K562 (cell line): ENCODE data around the gene LTBP1. TPM values are rescaled to one million over a fixed set of nuclear protein-coding genes. Genes with fewer than 3 reads are reported as not detected.

Source experiments
- ATAC-seq: fragments of 200-7000 bp; cut with Tn5 transposase; 3 replicates; pipeline ENCODE4 v1.9.1; 2020; ENCODE audit warnings: moderate library complexity
- BruUV-seq: library from RNA; stranded (reverse); fragments of 400-500 nt; replicated peaks from 2 replicates; lab custom pipeline; 2021; lab: Mats Ljungman, UMichigan
- CTCF ChIA-PET: fragments of 300-600 bp; formaldehyde crosslinking; extraction: SDS; loops from one replicate; lab custom pipeline; 2021; ENCODE audit warnings: low intra/inter-chr PET ratio; lab: Yijun Ruan, JAX
- POLR2A ChIA-PET: fragments of 300-600, 350-650 bp; sonication (Branson Sonifier 250); formaldehyde crosslinking; extraction: SDS; loops from one replicate; lab custom pipeline; 2021; ENCODE audit warnings: antibody characterized with exemption, inconsistent platforms; lab: Yijun Ruan, JAX
- DNase-seq, 4 experiments: peaks; one replicate each; pipeline versions ENCODE4 v3.0.0 to v3.0.0-alpha.2; 2011 to 2018; ENCODE audit warnings: low spot score in 3 of 4, mixed read lengths in 3 of 4; ENCODE audit errors: extremely low read depth in 1 of 4
- FAIRE-seq: peaks from 2 replicates; lab custom pipeline; 2011; peaks lifted over from hg19 to GRCh38; lab: Jason Lieb, UNC
- H2AFZ ChIP-seq: 2 replicates; pipeline ENCODE4 v1.6.0; 2011; ENCODE audit warnings: low read depth, low read length, control low read depth, inconsistent platforms
- H3K27ac ChIP-seq: fragments of 200-600 bp; 3 replicates; pipeline ENCODE4 v1.8.0; 2011; ENCODE audit warnings: low read depth, mild to moderate bottlenecking, control low read depth, inconsistent platforms, low read length, moderate library complexity, mixed read lengths; ENCODE audit errors: extremely low read depth
- H3K27me3 ChIP-seq, 2 experiments: fragments of 300-600 bp in 1 of 2; 2 replicates in 1 of 2; 3 replicates in 1 of 2; pipeline versions ENCODE4 v1.6.0 to v1.8.0; 2011; ENCODE audit warnings: inconsistent platforms in 2 of 2, low read length in 2 of 2, mild to moderate bottlenecking in 1 of 2, mixed read lengths in 1 of 2, moderate library complexity in 1 of 2; ENCODE audit not compliant: control insufficient read depth in 2 of 2, insufficient read depth in 2 of 2
- H3K36me3 ChIP-seq: fragments of 300-600 bp; 3 replicates; pipeline ENCODE4 v1.8.0; 2011; ENCODE audit warnings: mild to moderate bottlenecking, low read length, inconsistent platforms; ENCODE audit not compliant: control insufficient read depth, insufficient read depth
- H3K4me1 ChIP-seq, 2 experiments: fragments of 200-600 bp in 1 of 2; replicated peaks in 1 of 2; 2 replicates in 1 of 2; 3 replicates in 1 of 2; pipeline versions ENCODE4 v1.5.1 to v1.8.0; 2011; ENCODE audit warnings: inconsistent platforms in 2 of 2, low read length in 2 of 2, mild to moderate bottlenecking in 1 of 2, mixed read lengths in 1 of 2, moderate library complexity in 1 of 2; ENCODE audit not compliant: control insufficient read depth in 2 of 2, insufficient read depth in 2 of 2
- H3K4me2 ChIP-seq: 2 replicates; pipeline ENCODE4 v1.6.1; 2011; ENCODE audit warnings: low read length, control low read depth, inconsistent platforms, mixed read lengths; ENCODE audit not compliant: insufficient read depth
- H3K4me3 ChIP-seq: fragments of 200-600 bp; sonication (generic), shearing (Covaris generic); 2 replicates; pipeline ENCODE4 v1.5.1; 2016; ENCODE audit warnings: control low read depth, inconsistent platforms
- H3K79me2 ChIP-seq: fragments of 200-600 bp; 3 replicates; pipeline ENCODE4 v1.8.0; 2011; ENCODE audit warnings: low read length, inconsistent platforms; ENCODE audit not compliant: control insufficient read depth, insufficient read depth
- H3K9ac ChIP-seq, 2 experiments: 2 replicates each; pipeline versions ENCODE4 v1.6.0 to v1.6.1; 2011; ENCODE audit warnings: low read depth in 2 of 2, low read length in 2 of 2, control low read depth in 1 of 2, inconsistent platforms in 1 of 2, mild to moderate bottlenecking in 1 of 2, mixed read lengths in 1 of 2; ENCODE audit not compliant: insufficient read depth in 1 of 2
- H3K9me1 ChIP-seq: one replicate; pipeline ENCODE4 v1.6.0; 2011; ENCODE audit warnings: inconsistent platforms, mild to moderate bottlenecking, low read length, moderate library complexity; ENCODE audit not compliant: control insufficient read depth, insufficient read depth
- H3K9me3 ChIP-seq: replicated peaks from 2 replicates; pipeline ENCODE4 v1.5.1; 2011; ENCODE audit warnings: low read depth, low read length, inconsistent platforms; ENCODE audit not compliant: control insufficient read depth, insufficient read depth
- H4K20me1 ChIP-seq: replicated peaks from 2 replicates; pipeline ENCODE4 v1.6.1; 2011; ENCODE audit warnings: low read length, inconsistent platforms, mixed read lengths; ENCODE audit not compliant: control insufficient read depth, insufficient read depth
- CTBP1 ChIP-seq: fragments of 450-650 bp; IDR thresholded peaks from 2 replicates; pipeline ENCODE4 v1.6.1; 2016; ENCODE audit warnings: borderline replicate concordance
- EHMT2 ChIP-seq: fragments of 450-650 bp; IDR thresholded peaks from 2 replicates; pipeline ENCODE4 v1.6.1; 2018; ENCODE audit warnings: antibody characterized with exemption
- HNRNPLL ChIP-seq: fragments of 200-400 bp; formaldehyde crosslinking; IDR thresholded peaks from 2 replicates; pipeline ENCODE4 v1.6.1; 2017; ENCODE audit warnings: low read length, low read depth, mild to moderate bottlenecking; ENCODE audit not compliant: poor library complexity, severe bottlenecking
- ID3 ChIP-seq, 2 experiments: fragments of 250-450 bp in 1 of 2; fragments of 450-650 bp in 1 of 2; sonication (Bioruptor Pico) in 1 of 2; IDR thresholded peaks; 2 replicates each; pipeline versions ENCODE4 v1.6.1 to v1.8.0; 2016 to 2021; ENCODE audit warnings: mild to moderate bottlenecking in 2 of 2, moderate library complexity in 2 of 2, missing compliant biosample characterization in 1 of 2, missing genetic modification characterization in 1 of 2
- MYC ChIP-seq, 2 experiments: fragments of 250-450 bp in 1 of 2; sonication (Bioruptor Pico) in 1 of 2; IDR thresholded peaks; 2 replicates each; pipeline versions ENCODE4 v1.5.1 to v1.6.1; 2012 to 2021; ENCODE audit warnings: low read depth in 2 of 2, borderline replicate concordance in 1 of 2, improper control_type of control experiment in 1 of 2, low read length in 1 of 2, mild to moderate bottlenecking in 1 of 2, moderate library complexity in 1 of 2
- NCOA1 ChIP-seq: fragments of 450-650 bp; IDR thresholded peaks from 2 replicates; pipeline ENCODE4 v1.6.1; 2016; ENCODE audit warnings: low read depth
- POLR2AphosphoS5 ChIP-seq: IDR thresholded peaks from 2 replicates; pipeline ENCODE4 v1.6.1; 2011; ENCODE audit warnings: mild to moderate bottlenecking, low read depth, low read length, moderate library complexity; ENCODE audit not compliant: control insufficient read depth, insufficient read depth
- PRPF4 ChIP-seq: fragments of 200-400 bp; formaldehyde crosslinking; IDR thresholded peaks from one replicate; pipeline ENCODE4 v1.6.1; 2017; ENCODE audit warnings: low read length, low read depth, mild to moderate bottlenecking; ENCODE audit not compliant: insufficient read depth, poor library complexity, severe bottlenecking
- RNF2 ChIP-seq: sonication (generic); IDR thresholded peaks from 2 replicates; pipeline ENCODE4 v1.6.1; 2016
- SETDB1 ChIP-seq: IDR thresholded peaks from one replicate; pipeline ENCODE4 v1.6.1; 2012; ENCODE audit warnings: low read length, control low read depth, inconsistent platforms
- TBP ChIP-seq: optimal IDR thresholded peaks from 2 replicates; pipeline ENCODE3; 2011; ENCODE audit warnings: low read depth, low read length, improper control_type of control experiment
- TCF3 ChIP-seq: sonication (generic); formaldehyde crosslinking; IDR thresholded peaks from 2 replicates; pipeline ENCODE4 v1.4.0; 2020; ENCODE audit warnings: mild to moderate bottlenecking, missing genetic modification reagents
- ZNF23 ChIP-seq: fragments of 250-450 bp; sonication (Bioruptor Pico); IDR thresholded peaks from 2 replicates; pipeline ENCODE4 v1.4.0; 2020; ENCODE audit warnings: mild to moderate bottlenecking
- ZNF644 ChIP-seq: fragments of 200-800 bp; sonication (Bioruptor generic); IDR thresholded peaks from 2 replicates; pipeline ENCODE4 v1.6.1; 2016; ENCODE audit warnings: low read depth, missing genetic modification characterization, missing compliant biosample characterization
- ZNF764 ChIP-seq: fragments of 250-450 bp; sonication (Bioruptor Pico); IDR thresholded peaks from 2 replicates; pipeline ENCODE4 v1.4.0; 2020; ENCODE audit warnings: low read depth, mild to moderate bottlenecking, moderate library complexity
- WGBS: fragments of 100-300 bp; shearing (Covaris generic); methylation state at CpG from one replicate; pipeline ENCODE4 v1.1.6; 2016; ENCODE audit warnings: low coverage, mixed read lengths; ENCODE audit not compliant: insufficient coverage; ENCODE audit errors: missing lambda C conversion rate; 5-methylcytosine and 5-hydroxymethylcytosine counted together
- in situ Hi-C: fragments of 300-500 bp; cut with MboI; formaldehyde crosslinking; loops from 4 replicates; pipeline ENCODE4 v1.15.0; 2018; ENCODE audit warnings: inconsistent platforms, mixed read lengths
- intact Hi-C: fragments of 100-400 bp; cut with micrococcal nuclease; formaldehyde crosslinking; loops from 2 replicates; pipeline ENCODE4 v1.14.2; 2022
- polyA plus RNA-seq, 8 experiments: library from polyadenylated mRNA; depleted of rRNA in 4 of 8; stranded (reverse) in 5 of 8; unstranded in 3 of 8; fragments of >200 nt; fragmentation: Nextera tagmentation in 2 of 8; fragmentation: Illumina TruSeq in 1 of 8; extraction: Ambion mirVana in 2 of 8; extraction: Trizol in 1 of 8; gene quantifications; 2 replicates each; pipeline versions ENCODE4 v1.2.1 to v1.2.3, GENCODE V29; 2011 to 2014; ENCODE audit warnings: inconsistent platforms in 1 of 8, missing spikeins in 1 of 8
- total RNA-seq, 7 experiments: library from RNA; depleted of rRNA in 6 of 7; stranded (reverse); fragments of >200 nt in 6 of 7; fragmentation: Illumina TruSeq in 2 of 7; extraction: Trizol in 2 of 7; gene quantifications; 2 replicates each; pipeline versions ENCODE4 v1.2.1 to v1.2.3, GENCODE V29; 2011 to 2021; ENCODE audit warnings: low replicate concordance in 1 of 7
- TF ChIP-seq, protein P1 (sequence below): sonication (generic); formaldehyde crosslinking; IDR thresholded peaks from 2 replicates; pipeline ENCODE4 v1.8.0; 2022; ENCODE audit warnings: mild to moderate bottlenecking, missing genetic modification reagents

Gene LTBP1
- total and polyA plus RNA-seq, 9 of the 15 experiments (the other 6 are each of a cell fraction or from before 2014, with no cell fraction given), result 3.6 to 16.4 (median 8.5) TPM

GRCh38 chr2:33323957-33324356 is 377.2 kb downstream of the LTBP1 start (continued):
- no peak for TF ChIP-seq SETDB1
- TF ChIP-seq EHMT2, result no peak
- no peak for TF ChIP-seq POLR2AphosphoS5
- no peak for TF ChIP-seq ID3 (CRISPR knock-in tag; IDR thresholded peaks at IDR 0.05)
- no peak for TF ChIP-seq ID3 (tag; IDR thresholded peaks at IDR 0.05)
- TF ChIP-seq TBP, result no peak
- TF ChIP-seq CTBP1, result no peak
- no peak for TF ChIP-seq PRPF4

GRCh38 chr2:33326100-33326499 is 379.3 kb downstream of the LTBP1 start:
- BruUV-seq, result no TSS peak
- Histone ChIP-seq H3K79me2 (no peaks in the 10 kb centered on the region), H3K4me3 (no peak overlapping the region), H2AFZ (no peak overlapping the region), H3K27ac (no peak overlapping the region), H3K4me2 (no peak overlapping the region), H3K4me1 (no peaks in the 10 kb centered on the region), H3K27me3 (no peaks in the 10 kb centered on the region), H3K9me1 (no peaks in the 10 kb centered on the region), H3K9me3 (no peaks in the 10 kb centered on the region), H4K20me1 (no peaks in the 10 kb centered on the region), H3K9ac (no peak overlapping the region), H3K36me3 (no peaks in the 10 kb centered on the region)
- ATAC-seq, result no peak
- POLR2A ChIA-PET, result no interaction called here
- WGBS, result 31% methylated on average over 4 of the region's 4 CpGs
- intact Hi-C loops, result no loop called here
- in situ Hi-C loops, result no loop called here
- FAIRE-seq, result no peak
- DNase-seq, result no peak
- CTCF ChIA-PET, result no interaction called here
- TF ChIP-seq, protein P1, sequence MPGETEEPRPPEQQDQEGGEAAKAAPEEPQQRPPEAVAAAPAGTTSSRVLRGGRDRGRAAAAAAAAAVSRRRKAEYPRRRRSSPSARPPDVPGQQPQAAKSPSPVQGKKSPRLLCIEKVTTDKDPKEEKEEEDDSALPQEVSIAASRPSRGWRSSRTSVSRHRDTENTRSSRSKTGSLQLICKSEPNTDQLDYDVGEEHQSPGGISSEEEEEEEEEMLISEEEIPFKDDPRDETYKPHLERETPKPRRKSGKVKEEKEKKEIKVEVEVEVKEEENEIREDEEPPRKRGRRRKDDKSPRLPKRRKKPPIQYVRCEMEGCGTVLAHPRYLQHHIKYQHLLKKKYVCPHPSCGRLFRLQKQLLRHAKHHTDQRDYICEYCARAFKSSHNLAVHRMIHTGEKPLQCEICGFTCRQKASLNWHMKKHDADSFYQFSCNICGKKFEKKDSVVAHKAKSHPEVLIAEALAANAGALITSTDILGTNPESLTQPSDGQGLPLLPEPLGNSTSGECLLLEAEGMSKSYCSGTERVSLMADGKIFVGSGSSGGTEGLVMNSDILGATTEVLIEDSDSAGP, result no peak
- TF ChIP-seq ZNF764 (CRISPR knock-in tag) (no peak), ZNF644 (tag) (no peak), HNRNPLL (no peak), ZNF23 (CRISPR knock-in tag) (no peak), MYC (IDR thresholded peaks at IDR 0.05; ENCODE audit: low read depth, low read length) (no peak), MYC (CRISPR knock-in tag; IDR thresholded peaks at IDR 0.05; ENCODE audit: borderline replicate concordance, low read depth) (no peak), TCF3 (CRISPR knock-in tag) (no peak), NCOA1 (no peak), RNF2 (no peak)
